Mesodermal cell (in vitro differentiated cells): Measurements from ENCODE around the gene TOX3.

ENCODE experiments used
- H3K27ac ChIP-seq: 2 replicates; pipeline ENCODE4 v1.7.0; 2013; ENCODE audit warnings: mild to moderate bottlenecking, low read depth, low read length, moderate library complexity; ENCODE audit not compliant: severe bottlenecking
- H3K36me3 ChIP-seq: 2 replicates; pipeline ENCODE4 v1.7.1; 2013; ENCODE audit warnings: mild to moderate bottlenecking, low read length, moderate library complexity; ENCODE audit not compliant: control insufficient read depth, insufficient read depth
- H3K4me1 ChIP-seq: one replicate; pipeline ENCODE4 v1.7.1; 2013; ENCODE audit warnings: mild to moderate bottlenecking, low read length; ENCODE audit not compliant: insufficient read depth, control insufficient read depth, poor library complexity, severe bottlenecking
- H3K4me3 ChIP-seq: 2 replicates; pipeline ENCODE4 v1.7.0; 2013; ENCODE audit warnings: low read length, control low read depth, mild to moderate bottlenecking; ENCODE audit not compliant: insufficient read depth, poor library complexity, severe bottlenecking; ENCODE audit errors: extremely low read depth
- H3K9me3 ChIP-seq: 2 replicates; pipeline ENCODE4 v1.7.1; 2013; ENCODE audit warnings: mild to moderate bottlenecking, low read length, moderate library complexity; ENCODE audit not compliant: control insufficient read depth
- WGBS, 2 experiments: methylation state at CpG; one replicate each; pipeline ENCODE4 v1.1.5; 2013; ENCODE audit warnings: missing lambda C conversion rate in 2 of 2; ENCODE audit not compliant: insufficient coverage in 2 of 2; 5-methylcytosine and 5-hydroxymethylcytosine counted together

The TOX3 gene

GRCh38 chr16:52398491-52398960 lies 148.4 kb downstream of the TOX3 start:
- 73 to 87% methylated on average over 3 of the region's 3 CpGs for WGBS, 2 experiments
- Histone ChIP-seq H3K4me1 (no peaks in the 10 kb centered on the region), H3K27ac (no peak overlapping the region), H3K36me3 (no peaks in the 10 kb centered on the region), H3K9me3 (no peaks in the 10 kb centered on the region), H3K4me3 (no peak overlapping the region)

GRCh38 chr16:52398021-52398420 lies 148.9 kb downstream of the TOX3 start:
- H3K4me1 ChIP-seq = no peaks in the 10 kb centered on the region
- no peak overlapping the region for H3K4me3 ChIP-seq
- no peaks in the 10 kb centered on the region for H3K36me3 ChIP-seq
- no peak overlapping the region for H3K27ac ChIP-seq
- WGBS, 2 experiments = 89 to 100% methylated on average over 1 of the region's 1 CpG
- H3K9me3 ChIP-seq = no peaks in the 10 kb centered on the region

GRCh38 chr16:52393448-52393847 lies 153.5 kb downstream of the TOX3 start:
- Histone ChIP-seq H3K4me3 (no peak overlapping the region), H3K9me3 (no peaks in the 10 kb centered on the region), H3K27ac (no peak overlapping the region), H3K4me1 (no peaks in the 10 kb centered on the region), H3K36me3 (no peaks in the 10 kb centered on the region)
- WGBS, 2 experiments = 100% methylated on average over 1 of the region's 3 CpGs; no CpG with 5 or more reads in 1 of the 2 experiments

GRCh38 chr16:52389045-52389444 lies 157.9 kb downstream of the TOX3 start:
- no peak overlapping the region for H3K27ac ChIP-seq
- no CpG with 5 or more reads among the region's 1 CpG for WGBS, 2 experiments
- no peak overlapping the region for H3K4me3 ChIP-seq
- H3K9me3 ChIP-seq = no peaks in the 10 kb centered on the region
- peaks cover 3% of the 10 kb centered on the region for H3K4me1 ChIP-seq
- no peaks in the 10 kb centered on the region for H3K36me3 ChIP-seq
